Colonic mucosa (tissue), 4 donors: Measurements from ENCODE around the gene RNF138. TPM values are rescaled to one million over a fixed set of nuclear protein-coding genes. Genes with fewer than 3 reads are reported as not detected.
"Not testable (repeated sequence)": the region's sequence is repeated elsewhere in the genome, so short reads cannot be mapped to it uniquely, and the experiment has no call there.

ENCODE experiments used
- DNase-seq: peaks from one replicate; pipeline ENCODE4 v3.0.0-alpha.2; 2020
- H3K27ac ChIP-seq: fragments of 200-600 bp; one replicate; pipeline ENCODE4 v1.8.0; 2021
- H3K27me3 ChIP-seq: fragments of 200-600 bp; one replicate; pipeline ENCODE4 v1.8.0; 2021
- H3K36me3 ChIP-seq: fragments of 200-600 bp; one replicate; pipeline ENCODE4 v1.8.0; 2021
- H3K4me1 ChIP-seq: fragments of 200-600 bp; one replicate; pipeline ENCODE4 v1.8.0; 2021; ENCODE audit warnings: mild to moderate bottlenecking
- H3K4me3 ChIP-seq: fragments of 200-600 bp; one replicate; pipeline ENCODE4 v1.8.0; 2021
- H3K9ac ChIP-seq, 2 donors: one replicate each; pipeline ENCODE4 v1.7.0; 2013; ENCODE audit warnings: control low read depth in 2 of 2, low read depth in 2 of 2, low read length in 2 of 2
- H3K9me3 ChIP-seq: fragments of 200-600 bp; one replicate; pipeline ENCODE4 v1.8.0; 2021
- intact Hi-C: fragments of 100-400 bp; cut with DNase I; formaldehyde crosslinking; loops from one replicate; pipeline ENCODE4 v1.14.1; 2022
- total RNA-seq, 2 donors: library from RNA; stranded (reverse); fragmentation: NEBNext Ultra II Directional in 1 of 2; extraction: Animal tissue kit (Norgen Biotek cat#: 25700) in 1 of 2; gene quantifications; one replicate each; pipeline ENCODE4 v1.2.1, GENCODE V29; 2021
- TF ChIP-seq, protein P1 (sequence below): fragments of 200-600 bp; IDR thresholded peaks from one replicate; pipeline ENCODE4 v1.8.0; 2022; ENCODE audit warnings: antibody characterized with exemption, mild to moderate bottlenecking
- donor health status: healthy.
- donor health status: DM: no; HTN: no; CAD: no.
- donor health status: DM: no; HTN: no; CAD: no.

Gene RNF138
- total RNA-seq, 2 donors from 2014 or later: 48.3 to 53.2 TPM

DNA sequence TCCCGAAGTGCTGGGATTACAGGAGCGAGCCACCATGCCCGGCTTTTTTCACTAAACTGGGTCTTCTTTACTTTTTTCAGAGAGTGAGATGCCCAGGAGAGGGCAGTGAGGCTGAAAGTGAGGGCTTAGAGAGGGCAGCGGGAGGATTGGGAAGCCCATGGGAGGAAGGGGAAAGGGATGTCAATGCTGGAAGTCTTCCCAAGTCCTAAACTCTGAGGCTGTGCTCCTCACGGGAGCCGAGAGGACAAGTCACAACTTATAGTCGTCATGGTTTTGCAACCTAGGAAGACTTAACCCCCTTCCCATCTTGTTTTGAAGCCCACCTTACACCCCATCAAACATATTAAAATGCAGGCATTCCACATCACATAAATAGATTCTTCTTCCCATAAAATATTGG is 83.0 kb downstream of the RNF138 start:
- Histone ChIP-seq H3K9me3 (no peaks in the 10 kb centered on the region), H3K4me1 (no peaks in the 10 kb centered on the region), H3K36me3 (no peaks in the 10 kb centered on the region), H3K9ac (no peak overlapping the region), H3K27me3 (no peaks in the 10 kb centered on the region), H3K4me3 (no peak overlapping the region), H3K27ac (no peak overlapping the region)
- intact Hi-C loops: no loop called here
- TF ChIP-seq, protein P1, sequence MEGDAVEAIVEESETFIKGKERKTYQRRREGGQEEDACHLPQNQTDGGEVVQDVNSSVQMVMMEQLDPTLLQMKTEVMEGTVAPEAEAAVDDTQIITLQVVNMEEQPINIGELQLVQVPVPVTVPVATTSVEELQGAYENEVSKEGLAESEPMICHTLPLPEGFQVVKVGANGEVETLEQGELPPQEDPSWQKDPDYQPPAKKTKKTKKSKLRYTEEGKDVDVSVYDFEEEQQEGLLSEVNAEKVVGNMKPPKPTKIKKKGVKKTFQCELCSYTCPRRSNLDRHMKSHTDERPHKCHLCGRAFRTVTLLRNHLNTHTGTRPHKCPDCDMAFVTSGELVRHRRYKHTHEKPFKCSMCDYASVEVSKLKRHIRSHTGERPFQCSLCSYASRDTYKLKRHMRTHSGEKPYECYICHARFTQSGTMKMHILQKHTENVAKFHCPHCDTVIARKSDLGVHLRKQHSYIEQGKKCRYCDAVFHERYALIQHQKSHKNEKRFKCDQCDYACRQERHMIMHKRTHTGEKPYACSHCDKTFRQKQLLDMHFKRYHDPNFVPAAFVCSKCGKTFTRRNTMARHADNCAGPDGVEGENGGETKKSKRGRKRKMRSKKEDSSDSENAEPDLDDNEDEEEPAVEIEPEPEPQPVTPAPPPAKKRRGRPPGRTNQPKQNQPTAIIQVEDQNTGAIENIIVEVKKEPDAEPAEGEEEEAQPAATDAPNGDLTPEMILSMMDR: no peak
- DNase-seq: no peak

DNA sequence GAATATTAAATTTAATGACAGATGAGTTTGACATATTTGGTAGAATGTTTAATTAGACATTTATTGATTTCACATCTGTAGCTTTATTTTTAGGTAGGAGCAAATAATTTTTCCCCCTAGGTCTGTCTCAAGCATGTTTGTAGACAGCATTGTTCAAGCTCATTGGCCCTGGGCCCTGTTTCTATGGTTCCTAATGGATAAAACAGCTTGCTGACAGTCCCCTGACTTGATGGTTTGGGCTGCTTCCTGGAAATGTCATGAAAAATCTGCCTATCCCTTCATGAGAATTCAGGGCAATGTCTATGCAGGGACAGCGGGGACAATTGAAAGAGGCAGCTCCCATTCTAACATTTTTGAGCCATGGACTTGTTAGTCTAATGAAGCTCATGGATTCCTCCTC is 83.6 kb downstream of the RNF138 start:
- Histone ChIP-seq H3K36me3 (no peaks in the 10 kb centered on the region), H3K27me3 (no peaks in the 10 kb centered on the region), H3K9me3 (no peaks in the 10 kb centered on the region), H3K4me1 (no peaks in the 10 kb centered on the region), H3K4me3 (no peak overlapping the region), H3K27ac (no peak overlapping the region), H3K9ac (no peak overlapping the region)
- intact Hi-C loops: no loop called here
- no peak for DNase-seq
- TF ChIP-seq, protein P1: no peak

DNA sequence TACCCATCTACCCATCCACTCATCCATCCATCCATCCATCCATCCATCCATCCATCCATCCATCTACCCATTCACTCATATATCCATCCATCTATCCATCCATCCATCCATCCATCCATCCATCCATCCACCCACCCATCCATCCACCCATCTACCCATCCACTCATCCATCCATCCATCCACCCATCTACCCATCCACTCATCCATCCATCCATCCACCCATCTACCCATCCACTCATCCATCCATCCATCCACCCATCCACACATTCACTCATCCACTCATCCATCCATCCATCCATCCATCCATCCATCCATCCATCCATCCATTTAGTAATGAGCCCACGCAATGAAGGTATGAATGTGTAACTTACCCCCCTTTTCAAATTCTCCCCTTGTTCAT is 85.1 kb downstream of the RNF138 start:
- H3K4me3 ChIP-seq, H3K36me3 ChIP-seq, H3K27ac ChIP-seq, H3K4me1 ChIP-seq, H3K9ac ChIP-seq, DNase-seq, H3K27me3 ChIP-seq, H3K9me3 ChIP-seq, intact Hi-C loops: not testable (repeated sequence)

DNA sequence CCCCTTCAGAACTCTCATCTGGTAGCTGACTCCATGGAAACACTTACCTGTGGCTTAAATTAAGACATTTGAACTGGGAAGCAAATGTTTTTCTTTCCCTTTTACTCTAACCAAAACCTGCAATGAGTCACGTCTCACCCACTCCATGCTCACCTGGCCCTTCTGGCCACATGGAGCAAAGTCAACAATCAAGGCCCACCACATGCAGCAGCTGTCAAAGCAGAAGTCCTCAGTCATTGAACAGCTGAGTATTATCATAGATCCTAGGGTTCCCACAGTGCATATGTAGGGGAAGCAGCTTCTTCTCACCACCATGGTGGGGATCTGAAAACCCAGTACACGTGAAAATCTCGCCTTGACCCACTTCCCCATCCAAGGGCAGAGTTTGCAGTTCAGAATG is 85.9 kb downstream of the RNF138 start:
- H3K36me3 ChIP-seq: no peaks in the 10 kb centered on the region

More for the DNA sequence above, 85.9 kb downstream of the RNF138 start:
- Histone ChIP-seq H3K4me1 (no peaks in the 10 kb centered on the region), H3K27me3 (no peaks in the 10 kb centered on the region), H3K4me3 (no peak overlapping the region), H3K27ac (no peak overlapping the region), H3K9ac (no peak overlapping the region), H3K9me3 (no peaks in the 10 kb centered on the region)
- no peak for DNase-seq
- TF ChIP-seq, protein P1: no peak
- intact Hi-C loops: no loop called here

Other genes with a start within 250 kb of the RNF138 start
- gene TRAPPC8, start 148.7 kb upstream of the RNF138 start, total RNA-seq: 10 to 100 TPM; 43.1 to 49.2 TPM
- gene RNF125, start 73.0 kb upstream of the RNF138 start, total RNA-seq: 10 to 100 TPM in 1 of 2 donors, 1 to 10 TPM in 1; 8.4 to 13.9 TPM
- 1 to 10 TPM; 1.8 to 4.6 TPM for gene MEP1B, start 98.2 kb downstream of the RNF138 start, total RNA-seq